BJ (cell line): ENCODE data around the gene UBE2J1. TPM values are rescaled to one million over a fixed set of nuclear protein-coding genes. Genes with fewer than 3 reads are reported as not detected.

Experiments
- CTCF ChIA-PET: fragments of 350-600 bp; formaldehyde crosslinking; extraction: SDS; loops from one replicate; lab custom pipeline; 2021; ENCODE audit warnings: antibody characterized with exemption, inconsistent platforms; lab: Yijun Ruan, JAX
- POLR2A ChIA-PET: fragments of 300-600 bp; sonication (Branson Sonifier 250); formaldehyde crosslinking; extraction: SDS; loops from one replicate; lab custom pipeline; 2021; ENCODE audit warnings: antibody characterized with exemption; lab: Charles Lee
- DNase-seq: peaks from one replicate; pipeline ENCODE4 v3.0.0-alpha.2; 2011; ENCODE audit warnings: low read depth
- H3K27me3 ChIP-seq: 2 replicates; pipeline ENCODE4 v1.6.0; 2011; ENCODE audit warnings: low read length; ENCODE audit not compliant: control insufficient read depth, insufficient read depth
- H3K36me3 ChIP-seq: 2 replicates; pipeline ENCODE4 v1.5.1; 2011; ENCODE audit warnings: low read length; ENCODE audit not compliant: control insufficient read depth, insufficient read depth
- H3K4me3 ChIP-seq: 2 replicates; pipeline ENCODE4 v1.5.1; 2011; ENCODE audit warnings: low read depth, mild to moderate bottlenecking, control low read depth, low read length
- CTCF ChIP-seq: IDR thresholded peaks from 2 replicates; pipeline ENCODE4 v1.5.1; 2011; ENCODE audit warnings: low read depth, mild to moderate bottlenecking, control low read depth, inconsistent platforms, low read length, moderate library complexity; ENCODE audit not compliant: insufficient read depth
- polyA plus RNA-seq: library from polyadenylated mRNA; depleted of rRNA; stranded (reverse); fragments of >200 nt; gene quantifications from 2 replicates; pipeline ENCODE4 v1.2.3, GENCODE V29; 2011

The UBE2J1 gene
- polyA plus RNA-seq, 1 experiment, result 27.1 TPM

- ChIA-PET POLR2A (interaction anchor here (0.5 kb wide), 1 partner anchor 324 kb away, joined by 7 read pairs; no protein-coding TSS in a partner anchor), CTCF (interaction anchor here (1.0 to 5.2 kb wide), 13 partner anchors 8 to 385 kb away, joined by 3 to 41 read pairs (median 5); partner anchors contain the start of genes GABRR2 and UBE2J1)
- peak; percentile 84 for TF ChIP-seq CTCF
- H3K4me3 ChIP-seq, result no peak overlapping the region
- H3K27me3 ChIP-seq, result peaks cover 2% of the 10 kb centered on the region; the same call in 1 of the 2 replicates
- no peaks in the 10 kb centered on the region for H3K36me3 ChIP-seq
- no peak for DNase-seq
Observed at GRCh38 chr6:89368107-89368506, 15.6 kb upstream of the UBE2J1 start.

GRCh38 chr6:89364586-89364985 lies 12.1 kb upstream of the UBE2J1 start:
- DNase-seq, result no peak
- Histone ChIP-seq H3K4me3 (no peak overlapping the region), H3K27me3 (peaks cover 3% of the 10 kb centered on the region; the same call in 1 of the 2 replicates), H3K36me3 (no peaks in the 10 kb centered on the region)
- ChIA-PET POLR2A (no interaction called here), CTCF (interaction anchor here (0.9 to 1.3 kb wide), 2 partner anchors 19 to 109 kb away, joined by 3 read pairs; no protein-coding TSS in a partner anchor)
- no peak for TF ChIP-seq CTCF

GRCh38 chr6:89361171-89361570 lies 8.6 kb upstream of the UBE2J1 start:
- CTCF ChIA-PET, result interaction anchor here (3.9 kb wide), 1 partner anchor 11 kb away, joined by 23 read pairs; no protein-coding TSS in a partner anchor
- Histone ChIP-seq H3K36me3 (no peaks in the 10 kb centered on the region), H3K27me3 (peaks cover 1% of the 10 kb centered on the region; the same call in 1 of the 2 replicates), H3K4me3 (no peak overlapping the region)
- no peak for DNase-seq
- POLR2A ChIA-PET, result no interaction called here
- no peak for TF ChIP-seq CTCF

GRCh38 chr6:89360415-89360999 lies 8.0 kb upstream of the UBE2J1 start:
- H3K27me3 ChIP-seq, result peaks cover 1% of the 10 kb centered on the region; the same call in 1 of the 2 replicates
- peak; percentile 47 for DNase-seq
- no peaks in the 10 kb centered on the region for H3K36me3 ChIP-seq
- ChIA-PET POLR2A (no interaction called here), CTCF (interaction anchor here (1.5 to 3.9 kb wide), 2 partner anchors 8 to 11 kb away, joined by 7 to 23 read pairs; no protein-coding TSS in a partner anchor)
- no peak for TF ChIP-seq CTCF
- no peak overlapping the region for H3K4me3 ChIP-seq

- CTCF ChIA-PET, result interaction anchor here (1.1 to 1.5 kb wide), 2 partner anchors 9 to 12 kb away, joined by 4 to 7 read pairs; no protein-coding TSS in a partner anchor
- no peak for TF ChIP-seq CTCF
- H3K27me3 ChIP-seq, result peaks cover 1% of the 10 kb centered on the region; the same call in 1 of the 2 replicates
- no peak overlapping the region for H3K4me3 ChIP-seq
- no peak for DNase-seq
- H3K36me3 ChIP-seq, result no peaks in the 10 kb centered on the region
- POLR2A ChIA-PET, result no interaction called here
Observed at GRCh38 chr6:89359561-89359960, 7.0 kb upstream of the UBE2J1 start.
